ENCODE results near the gene LMLN.

DNA sequence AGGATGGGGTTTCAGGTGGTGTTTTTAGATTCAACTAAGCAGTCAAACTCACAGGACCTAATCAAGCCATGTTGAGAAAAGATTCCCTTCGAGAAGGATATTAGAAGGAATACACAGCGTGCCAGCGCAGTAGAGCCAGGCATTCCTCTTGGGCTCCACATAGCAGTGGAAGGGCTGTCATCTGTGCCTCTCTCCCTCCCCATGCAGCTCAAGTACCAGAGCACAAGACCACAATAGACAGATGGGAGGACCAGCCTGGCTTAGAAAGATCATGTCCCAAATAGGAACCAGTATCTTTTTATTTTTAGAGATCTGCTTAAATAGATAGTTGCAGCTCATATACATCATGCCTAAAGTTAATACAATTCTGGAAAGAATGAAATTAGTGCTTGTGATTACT is 37.9 kb downstream of the LMLN start:
- TF ChIP-seq CTCF (IDR thresholded peaks at IDR 0.05; ENCODE audit: insufficient read depth, low read length, poor library complexity, severe bottlenecking) (no peak), EZH2phosphoT487 (conservative IDR thresholded peaks at IDR 0.05; ENCODE audit: low read length) (no peak)

Data from SU-DHL-6 (cell line).